GM12873 (cell line): ENCODE results near the gene ACSM3.

Experiments
- CTCF ChIP-seq: IDR thresholded peaks from 2 replicates; pipeline ENCODE4 v1.5.1; 2012; ENCODE audit warnings: low read depth, mild to moderate bottlenecking, moderate library complexity, low read length, control low read depth; ENCODE audit not compliant: insufficient read depth; ENCODE audit errors: missing control alignments

The ACSM3 gene

DNA sequence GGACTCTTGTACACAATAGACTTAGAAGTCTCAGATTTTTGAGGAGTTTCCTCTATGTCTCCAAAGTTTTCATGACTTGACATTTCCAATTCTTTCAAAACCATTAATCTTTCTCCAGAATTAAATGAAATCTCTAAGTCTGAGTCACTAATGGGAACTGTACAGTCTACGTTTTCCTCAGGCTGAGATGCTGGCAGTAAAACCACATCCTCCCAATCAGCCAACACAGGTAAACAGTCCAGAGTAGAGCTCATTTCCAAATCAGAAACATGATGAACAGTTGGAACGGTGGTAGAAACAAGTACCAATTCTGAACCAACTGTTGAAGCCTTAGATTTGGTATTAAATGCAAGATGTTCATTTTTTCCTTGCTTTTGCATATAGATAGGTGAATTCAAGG lies 34.5 kb downstream of the ACSM3 start:
- no peak for TF ChIP-seq CTCF

DNA sequence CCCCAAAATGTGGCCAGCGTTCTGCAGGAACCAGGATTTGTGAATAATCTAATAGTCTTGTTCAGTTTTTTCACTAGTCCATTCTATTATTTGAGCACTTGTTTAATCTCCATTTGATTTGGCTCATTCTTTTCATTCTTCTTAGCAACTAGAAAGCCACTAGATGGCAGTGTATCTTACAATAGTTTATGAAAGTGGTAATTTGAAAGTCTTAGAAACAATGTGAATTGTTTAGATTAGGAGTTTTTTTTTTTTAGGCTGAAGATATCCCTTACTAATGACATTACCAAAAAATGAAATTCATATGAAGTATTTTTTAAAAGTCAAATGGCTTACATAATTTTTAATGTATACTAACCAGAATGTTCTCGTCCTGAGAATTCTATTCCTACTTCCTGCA lies 35.8 kb downstream of the ACSM3 start:
- no peak for TF ChIP-seq CTCF

DNA sequence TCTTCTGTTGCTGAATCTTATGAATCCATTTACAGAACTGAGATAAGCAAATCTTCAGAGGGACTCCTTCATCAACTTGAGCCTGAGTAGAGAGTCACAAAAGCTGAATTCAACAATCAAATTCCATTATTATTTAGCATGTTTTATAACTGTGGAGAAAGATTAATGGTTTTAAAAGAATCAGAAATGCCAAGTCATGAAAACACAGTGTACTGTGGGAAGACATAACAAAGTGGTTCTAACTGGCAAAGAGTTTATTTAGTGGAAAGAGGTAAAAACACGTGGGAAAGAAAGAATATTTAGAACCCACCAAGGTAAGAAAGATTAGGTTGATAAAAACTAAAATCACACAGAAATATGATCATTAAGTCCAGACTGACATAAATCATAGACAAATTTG lies 37.5 kb downstream of the ACSM3 start:
- TF ChIP-seq CTCF, result no peak

- TF ChIP-seq CTCF, result no peak
Measured at GRCh38 chr16:20803192-20803560, 39.4 kb downstream of the ACSM3 start.

DNA sequence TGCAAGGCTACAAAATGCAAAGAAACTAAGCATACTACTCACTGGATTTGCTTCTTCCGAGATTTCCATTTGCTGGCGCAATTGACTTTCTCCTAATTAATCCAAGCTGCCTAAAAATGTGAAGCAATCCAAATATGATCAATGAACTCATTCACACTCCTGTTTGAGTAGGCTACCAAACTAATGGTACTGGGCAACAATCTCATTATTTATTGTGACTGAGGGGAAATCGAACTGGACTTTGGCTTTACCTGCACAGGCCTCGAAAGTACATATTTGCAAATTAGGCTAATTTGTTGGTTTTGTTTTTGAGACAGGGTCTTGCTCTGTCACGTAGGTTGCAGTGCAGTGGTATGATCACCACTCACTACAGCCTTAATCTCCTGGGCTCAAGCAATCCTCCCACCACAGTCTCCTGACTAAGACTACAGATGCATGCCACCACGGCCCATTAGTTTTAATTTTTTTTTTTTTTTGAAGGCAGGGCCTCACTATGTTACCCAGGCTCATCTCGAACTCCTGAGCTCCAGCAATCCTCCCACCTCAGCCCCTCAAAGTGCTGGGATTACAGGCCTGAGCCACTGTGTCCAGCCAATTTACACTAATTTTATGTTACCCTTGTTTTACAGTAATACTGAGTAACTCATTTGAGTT lies 39.9 kb downstream of the ACSM3 start:
- TF ChIP-seq CTCF, result no peak

DNA sequence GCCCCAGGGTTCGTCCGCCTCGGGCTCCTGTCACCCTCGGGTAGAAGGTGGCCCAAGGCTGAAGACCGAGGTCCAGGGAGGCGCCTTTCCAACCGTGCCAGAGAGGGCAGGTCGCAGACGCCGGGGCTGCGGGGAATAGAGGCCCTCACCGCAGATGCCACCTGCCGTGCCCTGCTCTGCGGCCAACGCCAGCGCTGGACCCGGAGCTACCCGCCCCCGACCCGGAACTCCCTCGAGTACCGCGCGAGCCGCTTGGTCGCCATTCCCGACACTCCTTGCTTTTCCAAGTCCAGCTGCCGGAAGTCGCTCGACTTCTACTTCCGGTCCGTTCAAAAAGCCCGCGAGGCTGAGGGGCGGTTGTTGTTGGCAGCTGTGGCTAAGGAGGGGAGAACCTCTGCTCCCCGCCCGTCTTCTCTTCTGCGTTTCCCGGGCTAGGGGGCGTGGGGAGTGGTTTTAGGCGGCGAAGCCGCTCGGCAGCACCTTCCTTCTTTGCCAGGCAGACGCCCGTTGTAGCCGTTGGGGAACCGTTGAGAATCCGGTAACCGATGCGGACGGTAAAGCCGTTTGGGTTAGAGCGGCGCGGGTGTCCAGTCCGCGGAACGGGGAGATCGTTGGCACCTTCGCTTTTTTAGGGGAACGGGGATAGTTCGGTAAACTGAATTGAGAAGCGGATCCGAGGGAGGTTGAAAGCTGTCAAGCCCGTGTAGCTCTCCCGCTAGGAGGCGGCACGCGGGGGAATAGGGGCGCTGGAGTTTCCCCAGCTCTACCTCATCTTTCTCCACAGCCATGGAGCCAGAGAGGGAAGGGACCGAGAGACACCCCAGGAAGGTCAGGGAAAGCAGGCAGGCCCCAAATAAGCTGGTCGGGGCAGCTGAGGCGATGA lies 42.6 kb downstream of the ACSM3 start, which contains the start of the genes ERI2 and REXO5:
ERI2 (minus strand) TSS at position 305 of the 883 bp plus-strand sequence; CDS start at position 263, 42 bp downstream.
REXO5 (plus strand) TSS at position 360 of the 883 bp plus-strand sequence; CDS start at position 787, 427 bp downstream.
- TF ChIP-seq CTCF, result peak; percentile 53

- no peak for TF ChIP-seq CTCF
Measured at GRCh38 chr16:20807862-20808261, 44.0 kb downstream of the ACSM3 start.
